ENCODE measurements around the gene NTN5.

GRCh38 chr19:48665786-48666185, 7.0 kb downstream of the NTN5 start:
- no peak for TF ChIP-seq ZNF175 (CRISPR knock-in tag; IDR thresholded peaks at IDR 0.05; ENCODE audit: low read depth)
- TF ChIP-seq ZBTB7A (IDR thresholded peaks at IDR 0.05; ENCODE audit: borderline replicate concordance, control insufficient read depth, low read depth, low read length) = no peak
- TF ChIP-seq HDAC6 (IDR thresholded peaks at IDR 0.05; ENCODE audit: low read depth, low read length) = no peak
- no peak for TF ChIP-seq UBTF (IDR thresholded peaks at IDR 0.05; ENCODE audit: borderline replicate concordance in 1 of 2, low read depth in 2 of 2, low read length in 2 of 2)
- no peak for TF ChIP-seq SMC3 (conservative IDR thresholded peaks at IDR 0.05; ENCODE audit: insufficient read depth, low read depth, low read length)
- no peak for TF ChIP-seq ATF3 (IDR thresholded peaks at IDR 0.05)
- no peak for TF ChIP-seq ATF3 (CRISPR knock-in tag; conservative IDR thresholded peaks at IDR 0.05)
- TF ChIP-seq CTCF (IDR thresholded peaks at IDR 0.05 in 2 of 3, conservative IDR thresholded peaks at IDR 0.05 in 1 of 3; ENCODE audit: insufficient read depth in 2 of 3, low read depth in 1 of 3, low read length in 3 of 3) = no peak
- TF ChIP-seq GABPA (tag; conservative IDR thresholded peaks at IDR 0.05; ENCODE audit: low read depth) = no peak
- no peak for TF ChIP-seq MTA3 (IDR thresholded peaks at IDR 0.05; ENCODE audit: borderline replicate concordance)
- TF ChIP-seq CEBPB (tag; IDR thresholded peaks at IDR 0.05) = no peak
- TF ChIP-seq ELF4 (CRISPR knock-in tag; IDR thresholded peaks at IDR 0.05) = no peak
- TF ChIP-seq RBM15 (IDR thresholded peaks at IDR 0.05; ENCODE audit: insufficient read depth, low read length) = no peak
- TF ChIP-seq ZBTB2 (IDR thresholded peaks at IDR 0.05) = no peak
